ENCODE data around the gene FZD10. TPM values are rescaled to one million over a fixed set of nuclear protein-coding genes. Genes with fewer than 3 reads are reported as not detected.

FZD10 gene
- polyA plus RNA-seq, 3 donors = 2.0 to 3.4 (median 3.0) TPM

- no peak for DNase-seq
These were observed 33.2 kb upstream of the FZD10 start for GRCh38 chr12:130128790-130129735.

GRCh38 chr12:130130346-130130745 is 31.9 kb upstream of the FZD10 start:
- no peak for DNase-seq

- DNase-seq = no peak
These were observed 31.2 kb upstream of the FZD10 start for GRCh38 chr12:130131025-130131424.

- DNase-seq = no peak
These were observed 30.5 kb upstream of the FZD10 start for GRCh38 chr12:130131801-130132200.

- DNase-seq = no peak
These were observed 29.3 kb upstream of the FZD10 start for GRCh38 chr12:130132831-130133511.

- DNase-seq = no peak
These were observed 28.3 kb upstream of the FZD10 start for GRCh38 chr12:130133851-130134562.

- no peak for DNase-seq
These were observed 27.7 kb upstream of the FZD10 start for GRCh38 chr12:130134563-130134915.

GRCh38 chr12:130136509-130137039 is 25.7 kb upstream of the FZD10 start:
- DNase-seq = no peak

- no peak for DNase-seq
These were observed 24.9 kb upstream of the FZD10 start for GRCh38 chr12:130137040-130138018.

GRCh38 chr12:130138478-130138877 is 23.8 kb upstream of the FZD10 start:
- DNase-seq = no peak

GRCh38 chr12:130139567-130140421 is 22.5 kb upstream of the FZD10 start:
- DNase-seq = no peak

GRCh38 chr12:130141105-130141504 is 21.2 kb upstream of the FZD10 start:
- no peak for DNase-seq

GRCh38 chr12:130141901-130142683 is 20.2 kb upstream of the FZD10 start:
- DNase-seq = no peak

- no peak for DNase-seq
These were observed 19.5 kb upstream of the FZD10 start for GRCh38 chr12:130142736-130143135.

GRCh38 chr12:130143136-130143535 is 19.1 kb upstream of the FZD10 start:
- no peak for DNase-seq

GRCh38 chr12:130144256-130144655 is 18.0 kb upstream of the FZD10 start:
- no peak for DNase-seq

GRCh38 chr12:130145731-130146130 is 16.5 kb upstream of the FZD10 start:
- no peak for DNase-seq

GRCh38 chr12:130146176-130146931 is 15.9 kb upstream of the FZD10 start:
- no peak for DNase-seq
